K562 (cell line): Measurements from ENCODE around the gene TAC3. TPM values are rescaled to one million over a fixed set of nuclear protein-coding genes. Genes with fewer than 3 reads are reported as not detected.

Experiments
- BCLAF1 ChIP-seq, 2 experiments: fragments of 450-650 bp in 1 of 2; IDR thresholded peaks; 2 replicates each; pipeline ENCODE4 v1.6.1; 2011 to 2017; ENCODE audit warnings: low read depth in 2 of 2, antibody characterized with exemption in 1 of 2, borderline replicate concordance in 1 of 2, low read length in 1 of 2, mild to moderate bottlenecking in 1 of 2, mixed read lengths in 1 of 2; ENCODE audit not compliant: control insufficient read depth in 1 of 2
- CBFA2T2 ChIP-seq: fragments of 450-650 bp; conservative IDR thresholded peaks from 2 replicates; pipeline ENCODE4 v1.6.1; 2017; ENCODE audit warnings: mild to moderate bottlenecking
- CBFB ChIP-seq: sonication (generic); formaldehyde crosslinking; IDR thresholded peaks from 2 replicates; pipeline ENCODE4 v1.4.0; 2020; ENCODE audit warnings: mild to moderate bottlenecking, missing genetic modification reagents
- CCNT2 ChIP-seq: IDR thresholded peaks from 2 replicates; pipeline ENCODE4 v1.6.1; 2011; ENCODE audit warnings: borderline replicate concordance, low read depth, mild to moderate bottlenecking, moderate library complexity, mixed read lengths, low read length; ENCODE audit not compliant: insufficient read length; ENCODE audit errors: extremely low read depth
- GTF2F1 ChIP-seq: IDR thresholded peaks from 2 replicates; pipeline ENCODE4 v1.6.1; 2011; ENCODE audit warnings: low read depth, low read length, improper control_type of control experiment
- HDAC3 ChIP-seq: fragments of 450-650 bp; IDR thresholded peaks from 2 replicates; pipeline ENCODE4 v1.6.1; 2018; ENCODE audit warnings: borderline replicate concordance, mild to moderate bottlenecking, moderate library complexity; ENCODE audit not compliant: partially characterized antibody
- PCBP2 ChIP-seq: fragments of 200-400 bp; formaldehyde crosslinking; IDR thresholded peaks from 2 replicates; pipeline ENCODE4 v1.6.1; 2018; ENCODE audit warnings: low read length, low read depth, mild to moderate bottlenecking, moderate library complexity; ENCODE audit not compliant: poor library complexity, severe bottlenecking
- PHF20 ChIP-seq: fragments of 450-650 bp; IDR thresholded peaks from 2 replicates; pipeline ENCODE4 v1.6.1; 2018; ENCODE audit not compliant: partially characterized antibody
- PPARD ChIP-seq: fragments of 250-450 bp; sonication (Bioruptor Pico); IDR thresholded peaks from 2 replicates; pipeline ENCODE4 v1.8.0; 2022; ENCODE audit warnings: inconsistent platforms, mild to moderate bottlenecking, moderate library complexity
- PTTG1 ChIP-seq: fragments of 450-650 bp; IDR thresholded peaks from 2 replicates; pipeline ENCODE4 v1.6.1; 2016; ENCODE audit warnings: low read depth, mild to moderate bottlenecking, missing genetic modification characterization, missing compliant biosample characterization
- SAP30 ChIP-seq: fragments of 200-600 bp; sonication (generic); IDR thresholded peaks from 2 replicates; pipeline ENCODE4 v1.6.1; 2012; ENCODE audit warnings: borderline replicate concordance, low read depth, mild to moderate bottlenecking, moderate library complexity, low read length, control low read depth, inconsistent platforms; ENCODE audit not compliant: insufficient read depth, poor library complexity, severe bottlenecking
- SIX5 ChIP-seq, 2 experiments: IDR thresholded peaks; 2 replicates each; pipeline ENCODE4 v1.6.1; 2011; ENCODE audit warnings: low read length in 2 of 2, borderline replicate concordance in 1 of 2, low read depth in 1 of 2, mild to moderate bottlenecking in 1 of 2, moderate library complexity in 1 of 2; ENCODE audit not compliant: insufficient read depth in 1 of 2
- SP1 ChIP-seq: sonication (generic); formaldehyde crosslinking; IDR thresholded peaks from 2 replicates; pipeline ENCODE4 v1.8.1; 2022; ENCODE audit warnings: mild to moderate bottlenecking, missing genetic modification reagents
- SP2 ChIP-seq: IDR thresholded peaks from 2 replicates; pipeline ENCODE4 v1.6.1; 2011; ENCODE audit warnings: mild to moderate bottlenecking, low read depth, low read length, moderate library complexity; ENCODE audit not compliant: poor library complexity, severe bottlenecking; ENCODE audit errors: extremely low read depth
- TBL1XR1 ChIP-seq, 2 experiments: IDR thresholded peaks; 2 replicates each; pipeline ENCODE4 v1.6.1; 2012; ENCODE audit warnings: improper control_type of control experiment in 2 of 2, low read length in 2 of 2, mild to moderate bottlenecking in 1 of 2
- YBX1 ChIP-seq: fragments of 450-650 bp; IDR thresholded peaks from 2 replicates; pipeline ENCODE4 v1.7.1; 2016; ENCODE audit warnings: mild to moderate bottlenecking
- ZBTB2 ChIP-seq: fragments of 450-650 bp; IDR thresholded peaks from 2 replicates; pipeline ENCODE4 v1.6.1; 2016; ENCODE audit warnings: antibody characterized with exemption
- ZFP91 ChIP-seq: sonication (generic); formaldehyde crosslinking; IDR thresholded peaks from 2 replicates; pipeline ENCODE4 v1.8.0; 2022; ENCODE audit warnings: mild to moderate bottlenecking, missing genetic modification reagents
- ZNF133 ChIP-seq: fragments of 250-450 bp; sonication (Bioruptor Pico); IDR thresholded peaks from 2 replicates; pipeline ENCODE4 v1.4.0; 2020; ENCODE audit warnings: mild to moderate bottlenecking
- ZNF224 ChIP-seq: sonication (generic); formaldehyde crosslinking; IDR thresholded peaks from 2 replicates; pipeline ENCODE4 v1.8.0; 2022; ENCODE audit warnings: mild to moderate bottlenecking, missing genetic modification reagents
- ZNF232 ChIP-seq: sonication (generic); formaldehyde crosslinking; IDR thresholded peaks from 2 replicates; pipeline ENCODE4 v1.8.0; 2022; ENCODE audit warnings: mild to moderate bottlenecking, missing genetic modification reagents
- ZNF561 ChIP-seq: fragments of 450-650 bp; formaldehyde crosslinking; conservative IDR thresholded peaks from 2 replicates; pipeline ENCODE4 v1.4.0; 2020; ENCODE audit warnings: mild to moderate bottlenecking, moderate library complexity
- ZNF586 ChIP-seq: fragments of 450-650 bp; formaldehyde crosslinking; conservative IDR thresholded peaks from 2 replicates; pipeline ENCODE4 v1.4.0; 2020; ENCODE audit warnings: mild to moderate bottlenecking, moderate library complexity
- polyA plus RNA-seq, 8 experiments: library from polyadenylated mRNA; depleted of rRNA in 4 of 8; stranded (reverse) in 5 of 8; unstranded in 3 of 8; fragments of >200 nt; fragmentation: Nextera tagmentation in 2 of 8; fragmentation: Illumina TruSeq in 1 of 8; extraction: Ambion mirVana in 2 of 8; extraction: Trizol in 1 of 8; gene quantifications; 2 replicates each; pipeline versions ENCODE4 v1.2.1 to v1.2.3, GENCODE V29; 2011 to 2014; ENCODE audit warnings: inconsistent platforms in 1 of 8, missing spikeins in 1 of 8
- total RNA-seq, 7 experiments: library from RNA; depleted of rRNA in 6 of 7; stranded (reverse); fragments of >200 nt in 6 of 7; fragmentation: Illumina TruSeq in 2 of 7; extraction: Trizol in 2 of 7; gene quantifications; 2 replicates each; pipeline versions ENCODE4 v1.2.1 to v1.2.3, GENCODE V29; 2011 to 2021; ENCODE audit warnings: low replicate concordance in 1 of 7

TAC3 gene
- total and polyA plus RNA-seq, 9 of the 15 experiments (the other 6 are each of a cell fraction or from before 2014, with no cell fraction given), result 0.29 to 2.8 (median 1.4) TPM

- TF ChIP-seq YBX1 (no peak), BCLAF1 (IDR thresholded peaks at IDR 0.05; ENCODE audit: borderline replicate concordance in 1 of 2, control insufficient read depth in 1 of 2, low read depth in 2 of 2, low read length in 1 of 2) (no peak), ZNF133 (no peak), PTTG1 (no peak), CBFA2T2 (peak; percentile 99), CBFB (CRISPR knock-in tag) (no peak), PHF20 (no peak), ZNF586 (no peak), ZNF224 (CRISPR knock-in tag) (no peak), SAP30 (no peak), ZNF232 (CRISPR knock-in tag) (no peak), HDAC3 (peak; percentile 100), SP1 (0 out of 2 replicates have a peak, but pooled peaks have one; percentile 37), TBL1XR1 (IDR thresholded peaks at IDR 0.05; ENCODE audit: low read length in 2 of 2) (peak; percentile 91 to 100), GTF2F1 (no peak), PCBP2 (no peak), ZFP91 (CRISPR knock-in tag) (no peak), ZNF561 (CRISPR knock-in tag) (no peak), SIX5 (IDR thresholded peaks at IDR 0.05; ENCODE audit: borderline replicate concordance in 1 of 2, insufficient read depth in 1 of 2, low read depth in 1 of 2, low read length in 2 of 2) (no peak), CCNT2 (peak; percentile 100), SP2 (no peak), ZBTB2 (peak; percentile 87), PPARD (no peak)
Observed at GRCh38 chr12:56988207-56988739, 28.1 kb downstream of the TAC3 start (continued).
